Islet precursor cell (in vitro differentiated cells): Measurements from ENCODE around the gene NXPH1.

Source experiments
- DNase-seq: peaks from one replicate; pipeline ENCODE4 v3.0.0-alpha.2; 2018

NXPH1 gene

DNA sequence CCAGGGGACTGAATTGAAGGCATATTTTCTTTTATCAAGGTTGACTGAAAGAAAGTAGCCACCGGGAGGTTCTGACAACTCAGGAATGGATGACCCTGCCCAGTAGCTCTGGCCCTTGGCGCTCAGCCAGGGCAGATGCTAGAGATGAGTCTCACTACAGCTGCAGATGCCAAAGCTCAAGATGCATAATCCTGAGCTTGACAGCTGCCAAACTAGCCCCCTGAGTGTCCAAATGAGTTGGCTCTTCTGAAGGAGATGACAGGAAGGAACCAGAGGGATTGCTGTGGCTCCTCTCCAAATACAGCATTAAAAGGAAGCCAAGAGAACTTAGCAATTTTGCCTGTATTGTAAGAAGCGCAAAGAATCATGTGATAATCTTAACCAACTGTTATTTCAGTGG lies 78.4 kb downstream of the NXPH1 start:
- no peak for DNase-seq

DNA sequence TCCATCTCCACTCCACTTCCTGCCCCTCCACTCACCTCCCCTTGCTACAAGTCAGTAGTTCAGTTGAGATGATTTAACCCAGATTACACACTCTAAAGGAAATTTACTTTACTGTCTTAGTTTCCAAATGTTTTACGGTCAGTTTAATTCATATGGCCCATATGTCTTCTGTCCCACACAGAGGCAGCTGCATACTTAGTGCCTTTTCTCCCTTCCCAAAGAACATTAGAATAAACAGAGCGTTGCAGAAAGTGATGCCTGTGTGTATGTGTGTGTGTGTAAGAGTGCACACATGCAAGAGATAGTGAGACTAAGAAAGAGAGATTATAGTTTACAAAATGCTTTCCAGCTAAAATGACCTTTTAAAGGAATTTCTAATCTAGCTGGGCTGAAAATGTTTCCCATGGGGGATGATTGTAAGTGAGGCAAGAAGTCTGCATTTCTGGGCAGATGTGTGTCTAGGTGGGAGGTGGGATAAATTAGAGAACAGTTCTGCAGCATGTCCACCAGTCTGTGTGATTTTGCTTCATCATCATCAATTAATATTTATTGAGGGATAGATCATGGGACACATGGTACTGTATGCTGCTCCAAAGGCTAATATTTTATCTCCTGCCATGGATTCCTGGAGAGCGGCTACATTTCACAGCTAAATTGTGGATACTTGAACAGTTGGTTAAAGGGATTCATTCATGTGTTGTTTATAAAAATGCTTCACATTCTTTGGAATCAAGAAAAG lies 81.5 kb downstream of the NXPH1 start:
- DNase-seq, result no peak

DNA sequence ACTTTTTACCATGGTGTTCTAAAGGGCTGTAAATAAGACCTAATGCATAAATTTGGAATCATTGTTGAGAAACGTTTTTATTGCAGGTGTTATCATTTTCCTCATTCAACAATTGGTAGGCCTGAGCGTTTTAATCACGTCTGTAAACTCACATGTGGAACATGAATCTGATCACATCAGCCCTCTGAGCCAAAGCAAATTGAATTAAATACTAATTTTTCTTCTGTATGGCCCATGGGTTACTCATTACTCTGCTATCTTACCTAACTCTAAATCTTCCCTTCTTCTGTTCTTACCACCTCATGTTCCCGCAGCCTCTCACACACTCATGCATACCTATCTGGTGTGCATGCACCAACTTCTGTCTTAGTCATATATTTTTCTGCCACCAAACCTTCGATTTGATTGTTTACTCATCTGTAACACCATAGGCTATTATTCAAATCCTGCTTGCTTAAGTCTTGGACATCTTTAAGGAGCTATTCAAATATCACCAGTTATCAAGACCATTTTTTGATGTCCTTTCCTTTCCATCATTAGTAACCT lies 82.3 kb downstream of the NXPH1 start:
- no peak for DNase-seq

DNA sequence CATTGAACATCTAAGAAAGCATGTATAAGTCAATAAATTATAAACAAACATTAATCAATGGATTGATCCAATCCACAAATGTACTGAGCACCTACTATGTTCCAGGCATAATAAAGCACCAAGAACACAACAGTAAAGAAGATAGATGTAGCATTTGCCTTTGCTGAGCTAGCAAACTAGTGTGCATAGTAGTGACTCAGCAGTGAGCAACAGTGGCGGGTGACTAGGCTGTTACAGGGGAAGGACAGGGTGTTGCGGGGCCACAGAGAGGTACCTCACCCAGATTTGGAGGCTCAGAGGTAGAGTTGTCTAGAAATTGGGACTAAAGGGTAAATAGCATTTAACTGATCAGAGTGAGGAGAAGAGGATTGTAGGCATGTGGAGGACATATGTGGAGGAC lies 83.6 kb downstream of the NXPH1 start:
- no peak for DNase-seq

DNA sequence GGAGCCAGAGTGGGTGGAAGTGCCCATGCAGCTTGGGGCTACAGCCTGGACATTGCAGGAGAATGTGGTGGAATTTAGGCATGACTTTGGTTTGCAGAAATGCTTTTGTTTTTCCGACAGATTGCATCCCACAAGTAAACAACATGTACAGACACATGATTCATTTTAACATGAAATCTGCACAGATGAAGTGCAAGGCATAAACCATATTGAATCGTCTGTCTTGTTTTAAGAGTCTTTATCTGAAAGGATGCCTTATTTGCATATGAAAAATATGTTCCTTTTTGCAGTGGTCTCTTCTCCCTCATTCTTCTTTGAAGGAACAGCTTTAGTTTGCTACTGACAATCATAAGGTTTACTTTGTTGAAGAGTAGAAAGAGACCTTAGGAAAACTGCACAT lies 94.9 kb downstream of the NXPH1 start:
- no peak for DNase-seq

DNA sequence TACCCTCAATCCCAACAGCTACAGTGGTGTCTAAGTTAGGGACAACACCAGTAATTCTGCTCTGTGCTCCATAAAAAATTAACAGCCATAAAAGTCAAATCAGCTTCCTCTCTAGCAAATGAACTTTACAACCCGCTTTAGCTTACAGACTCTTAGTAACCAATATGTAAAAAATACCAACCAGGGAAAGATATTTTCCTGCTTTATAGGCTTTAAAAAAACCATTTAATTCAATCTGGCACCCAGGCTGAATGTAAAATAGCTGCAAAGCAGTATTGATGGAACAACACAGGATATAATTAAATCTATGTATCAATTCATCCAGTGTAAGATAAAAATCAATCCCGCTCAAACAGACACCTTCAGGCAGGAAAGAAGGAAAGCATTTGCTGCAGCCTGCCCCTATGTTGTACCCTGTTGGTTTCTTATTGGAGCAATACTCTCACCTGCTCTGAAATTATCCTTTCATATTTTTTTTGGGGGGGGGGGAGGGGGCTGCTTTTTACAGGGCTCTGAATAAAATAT lies 98.6 kb downstream of the NXPH1 start:
- DNase-seq, result no peak

DNA sequence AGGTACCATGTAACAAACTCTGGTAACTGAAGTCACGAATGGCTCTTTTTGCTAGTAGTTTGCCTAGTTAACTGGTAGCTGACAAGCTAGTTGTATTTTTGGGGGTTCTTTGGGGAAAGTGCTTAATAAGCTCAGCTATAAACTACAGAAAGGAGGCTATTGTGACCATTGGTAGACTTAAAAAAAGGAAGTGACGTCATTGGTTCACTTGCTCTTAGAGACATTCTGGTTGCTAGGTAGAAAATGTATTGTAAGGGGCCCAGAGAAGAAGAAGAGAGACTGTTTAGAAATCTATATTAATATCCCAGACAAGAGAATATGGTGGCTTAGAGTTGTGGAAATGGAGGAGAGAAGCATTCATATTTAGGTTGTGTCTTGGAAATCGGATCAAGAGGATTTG lies 103.0 kb downstream of the NXPH1 start:
- DNase-seq, result no peak

DNA sequence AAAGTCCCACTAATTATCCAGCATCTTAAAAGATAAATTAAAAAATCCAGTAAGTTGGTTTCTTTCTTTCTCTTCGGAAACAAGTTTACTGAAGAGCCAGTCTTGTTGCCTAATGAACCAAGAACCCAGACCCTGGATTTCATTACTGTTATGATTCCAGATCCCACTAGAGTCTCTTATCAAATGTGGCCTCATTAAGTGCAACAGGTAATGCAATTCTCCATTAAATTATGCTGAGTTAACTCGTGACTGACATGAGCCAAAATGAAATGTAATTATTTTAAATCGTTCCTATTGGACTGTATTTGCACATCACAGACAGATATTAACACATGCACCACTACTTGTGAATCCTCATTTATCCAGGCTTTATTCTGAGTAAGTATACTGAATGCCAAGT lies 115.6 kb downstream of the NXPH1 start:
- no peak for DNase-seq

DNA sequence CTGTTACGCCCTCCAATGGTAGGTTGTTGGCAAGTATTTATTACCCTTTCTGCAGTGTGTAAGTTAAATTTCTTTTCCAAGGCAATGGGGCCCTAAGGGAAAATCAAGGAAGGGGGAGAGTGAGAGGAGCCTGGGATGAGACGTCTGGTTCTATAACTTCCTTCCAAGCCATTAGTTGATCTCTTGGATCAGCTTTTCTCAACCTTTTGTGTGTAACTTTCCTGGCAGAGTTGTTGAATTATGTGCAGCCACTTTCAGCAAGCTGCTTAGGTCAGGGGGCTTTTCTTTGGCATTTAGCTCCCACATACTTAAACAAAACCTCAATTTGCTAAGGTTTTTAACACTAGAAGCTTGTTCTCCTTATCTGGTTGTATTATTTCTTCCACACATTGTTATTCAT lies 127.1 kb downstream of the NXPH1 start:
- no peak for DNase-seq

DNA sequence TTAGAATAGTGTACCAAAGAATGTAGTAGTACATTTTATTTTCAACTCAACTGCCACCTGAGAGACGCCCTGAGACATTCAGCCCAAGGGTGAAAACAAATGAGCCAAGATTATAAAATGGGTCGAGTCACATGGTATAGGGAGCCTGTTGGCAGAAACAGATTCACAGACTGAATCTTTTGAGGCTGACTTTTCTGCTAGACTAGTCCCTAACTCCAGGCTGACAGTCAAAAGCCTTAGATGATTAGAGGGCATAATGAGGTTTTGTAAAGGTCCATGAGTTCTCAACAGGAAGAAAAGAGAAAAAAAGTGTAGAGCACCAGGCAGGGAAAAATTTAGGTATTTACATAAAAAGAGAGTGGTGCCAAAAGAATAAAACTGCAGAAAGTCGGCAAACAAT lies 128.0 kb downstream of the NXPH1 start:
- DNase-seq, result no peak

DNA sequence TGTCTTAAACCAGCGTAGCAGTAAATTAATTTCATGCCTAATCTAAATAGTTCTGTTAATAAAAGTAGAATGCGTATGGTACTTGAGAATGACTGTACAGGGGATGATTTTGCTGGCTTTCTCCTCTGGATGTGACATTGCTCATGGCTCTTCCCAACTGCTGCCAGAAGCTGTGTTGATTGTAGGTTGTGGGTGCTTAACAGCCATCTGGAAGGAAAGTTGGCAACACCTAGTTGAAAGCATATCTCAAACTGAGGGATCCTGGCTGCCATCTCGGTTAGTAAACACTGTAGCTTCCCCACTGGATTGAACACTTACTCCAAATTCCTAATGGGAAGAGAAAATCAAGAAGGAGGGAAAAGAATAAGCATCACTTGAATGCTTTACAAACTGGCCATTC lies 130.9 kb downstream of the NXPH1 start:
- DNase-seq, result no peak

DNA sequence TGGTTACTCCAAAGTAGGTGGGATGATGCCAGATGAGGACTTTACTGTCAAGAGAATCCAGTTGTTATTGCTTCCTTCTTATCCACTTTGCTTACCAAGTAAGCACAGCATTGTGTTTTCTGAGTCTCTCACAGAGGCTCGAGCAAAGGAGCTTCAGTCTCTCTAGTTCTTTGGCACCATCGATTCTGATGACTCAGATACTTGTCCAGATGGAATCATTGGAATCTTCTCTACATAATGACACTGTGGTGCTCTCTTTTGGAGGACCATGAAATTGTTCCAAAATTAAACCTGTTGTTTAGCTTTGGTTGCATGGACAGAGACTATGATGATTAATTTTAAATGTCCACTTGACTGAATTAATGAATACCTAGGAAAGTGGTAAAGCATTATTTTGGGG lies 132.6 kb downstream of the NXPH1 start:
- DNase-seq, result no peak

DNA sequence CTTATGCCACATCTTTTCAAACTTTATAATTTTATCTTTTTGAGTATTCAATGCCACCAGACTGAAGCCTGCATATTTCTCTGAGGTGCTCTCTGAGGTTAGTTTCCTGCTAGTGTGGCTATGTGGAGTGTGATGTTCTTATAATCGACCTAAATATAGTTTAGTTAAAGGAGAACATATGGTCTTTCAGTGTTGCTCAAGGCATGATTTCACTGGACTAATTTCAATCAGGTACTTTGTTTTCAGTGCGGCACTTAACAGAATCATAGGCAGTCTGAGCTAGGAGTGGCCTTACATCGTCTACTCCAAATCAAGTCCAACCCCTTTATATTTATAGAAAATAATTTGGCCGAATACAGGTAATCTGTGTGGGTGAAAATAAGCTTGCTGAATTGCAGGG lies 134.2 kb downstream of the NXPH1 start:
- no peak for DNase-seq

DNA sequence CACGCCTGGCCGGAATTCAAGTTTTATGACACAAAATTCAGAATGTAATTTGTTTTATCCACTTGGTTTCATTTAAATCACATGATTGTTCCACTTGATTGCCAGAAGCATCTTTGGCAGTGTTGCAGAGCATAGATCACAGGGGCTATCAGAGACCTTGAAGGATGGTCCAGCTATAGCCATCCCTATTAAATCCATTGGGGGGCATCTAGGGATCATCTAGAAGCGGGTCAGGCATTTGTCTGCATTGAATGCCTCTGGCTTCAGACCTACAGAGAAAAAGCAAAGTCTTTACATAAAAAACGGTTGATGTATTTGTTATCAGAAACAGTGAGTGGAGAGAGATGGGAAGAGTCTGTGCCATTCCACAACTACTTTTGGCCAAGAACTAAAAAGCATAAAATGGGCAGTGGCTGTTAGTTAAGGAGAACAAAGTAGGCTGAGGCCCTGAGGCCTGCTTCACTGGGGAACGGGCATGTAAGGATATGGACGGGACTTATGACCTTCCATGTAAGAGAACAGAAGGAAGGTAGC lies 146.3 kb downstream of the NXPH1 start:
- DNase-seq, result no peak

DNA sequence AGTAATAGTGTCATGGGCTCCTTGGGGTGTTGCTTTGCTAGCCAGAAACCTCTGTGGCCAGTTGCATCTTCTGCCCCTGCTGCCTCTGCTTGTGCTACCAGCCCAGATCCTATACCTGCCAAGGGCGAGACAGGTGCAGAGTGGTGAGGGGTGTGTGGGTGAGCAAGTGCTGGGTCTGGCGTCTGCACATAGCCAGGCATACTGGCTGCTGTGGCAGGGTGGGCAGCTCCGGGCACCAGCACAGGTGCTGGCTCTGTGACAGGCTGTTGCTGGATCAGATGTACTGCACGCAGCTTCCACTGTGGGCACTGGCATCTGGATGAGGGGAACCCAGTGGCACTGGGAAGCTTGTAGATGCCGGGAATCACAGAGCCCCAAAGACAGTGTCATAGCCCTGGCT lies 148.4 kb downstream of the NXPH1 start:
- DNase-seq, result no peak

DNA sequence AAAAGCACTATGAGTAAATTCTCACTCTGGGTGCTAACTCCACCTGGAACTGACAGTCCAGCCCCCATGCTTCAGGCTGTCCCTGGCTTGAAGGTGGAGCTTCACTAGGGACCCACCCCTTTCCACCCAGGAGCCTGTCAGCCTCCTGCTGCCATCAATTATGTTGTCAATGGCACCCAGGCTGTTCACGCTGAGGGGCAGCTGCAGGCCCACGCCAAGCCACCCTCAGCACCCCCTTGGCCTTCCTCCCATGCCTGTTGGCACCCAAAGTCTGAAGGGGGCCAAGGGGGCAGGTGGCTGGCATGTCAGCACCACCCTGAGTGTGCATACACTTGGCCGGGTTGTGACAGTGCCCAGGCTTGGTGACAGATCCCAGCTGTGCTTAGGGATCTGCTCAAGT lies 149.3 kb downstream of the NXPH1 start:
- DNase-seq, result no peak

DNA sequence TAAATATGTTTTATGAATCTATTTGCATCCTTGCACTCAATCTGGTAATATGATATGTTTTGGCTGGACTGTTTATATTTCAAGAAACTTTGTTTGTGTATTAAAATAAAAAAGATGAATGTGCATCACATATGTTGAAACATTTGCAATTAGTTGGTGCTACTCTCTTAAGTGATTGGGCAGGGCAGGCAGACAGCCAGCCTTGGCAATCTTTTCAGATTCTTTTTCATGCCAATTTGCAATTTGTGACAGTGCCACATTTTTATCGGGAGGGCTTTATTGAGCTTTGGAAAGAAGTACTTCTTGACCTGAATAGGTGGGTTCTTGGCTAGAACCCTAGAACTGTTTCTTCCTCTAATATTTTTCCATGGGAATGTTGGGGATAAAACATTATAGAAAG lies 152.2 kb downstream of the NXPH1 start:
- no peak for DNase-seq

DNA sequence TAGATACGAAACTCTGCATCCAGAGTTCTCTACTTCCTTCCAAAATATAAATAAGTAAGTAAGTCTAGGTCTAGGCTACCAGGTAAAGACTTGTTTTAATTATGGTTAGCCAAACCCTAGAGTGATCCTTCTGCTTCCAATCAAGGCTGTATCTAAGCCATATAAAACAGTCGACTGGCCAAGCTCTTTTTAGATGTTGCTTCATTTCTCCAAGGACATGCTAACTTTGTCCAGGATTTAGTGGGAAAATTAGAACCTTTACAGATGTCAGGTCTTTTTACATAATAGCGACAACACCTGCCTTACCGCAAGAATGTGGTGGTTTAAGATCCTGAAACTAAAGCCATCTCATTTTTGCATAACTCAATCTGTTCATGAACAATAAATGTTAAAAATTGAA lies 156.8 kb downstream of the NXPH1 start:
- no peak for DNase-seq

DNA sequence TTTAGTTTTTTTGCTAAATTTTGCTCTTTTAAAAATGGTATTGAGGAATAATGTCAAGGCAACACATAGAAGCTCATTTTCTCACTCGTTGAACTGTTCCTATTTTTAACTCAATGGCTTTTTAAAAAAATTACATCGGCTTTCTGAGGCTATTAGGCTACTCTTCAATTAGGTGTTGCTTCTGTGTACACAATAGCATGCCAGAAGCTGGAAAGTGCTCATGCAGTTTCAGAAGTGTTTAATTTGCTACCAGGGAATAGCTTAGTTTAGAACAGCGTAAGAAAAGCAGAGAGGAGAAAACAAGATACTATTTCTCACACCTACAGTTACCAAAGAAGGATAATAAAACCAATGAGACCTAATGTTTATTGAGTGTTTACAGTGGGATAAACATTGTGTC lies 157.4 kb downstream of the NXPH1 start:
- no peak for DNase-seq

DNA sequence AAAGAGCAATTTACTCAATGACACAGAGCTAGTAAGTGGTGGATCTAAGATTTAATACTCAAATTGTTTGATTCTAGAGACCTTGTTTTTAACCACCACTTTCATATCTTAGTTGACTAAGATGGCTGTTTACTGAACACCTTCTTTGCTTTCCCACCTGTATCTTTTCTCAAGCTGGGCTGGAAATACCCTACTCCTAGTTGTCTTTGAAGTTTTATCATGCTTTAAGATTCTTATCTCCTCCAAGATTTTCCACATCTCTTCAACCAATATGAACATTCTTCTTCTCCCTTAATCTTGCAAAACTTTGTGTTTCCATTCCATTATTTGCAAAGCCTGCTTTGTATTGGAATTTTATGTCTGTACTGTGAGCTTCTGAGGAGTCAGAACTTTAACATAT lies 157.9 kb downstream of the NXPH1 start:
- DNase-seq, result no peak

DNA sequence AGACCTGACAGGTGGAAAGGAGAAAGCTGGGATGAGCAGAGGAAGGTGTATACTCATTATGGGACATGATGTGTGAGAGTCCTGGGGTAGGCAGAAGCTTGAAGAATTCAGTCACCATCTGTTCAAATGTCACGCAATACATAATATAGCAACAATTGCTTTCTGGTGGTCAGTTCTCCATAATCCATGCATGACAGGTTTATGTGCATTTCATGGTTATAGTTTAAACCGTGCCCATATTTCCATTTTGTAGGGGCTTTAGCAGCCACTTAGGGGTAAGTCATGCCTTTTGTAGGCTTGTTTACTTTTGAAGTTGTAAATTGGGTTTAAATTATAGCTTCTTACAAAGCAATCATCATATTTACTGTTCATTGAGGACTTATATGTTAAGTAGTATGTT lies 158.8 kb downstream of the NXPH1 start:
- DNase-seq, result no peak

DNA sequence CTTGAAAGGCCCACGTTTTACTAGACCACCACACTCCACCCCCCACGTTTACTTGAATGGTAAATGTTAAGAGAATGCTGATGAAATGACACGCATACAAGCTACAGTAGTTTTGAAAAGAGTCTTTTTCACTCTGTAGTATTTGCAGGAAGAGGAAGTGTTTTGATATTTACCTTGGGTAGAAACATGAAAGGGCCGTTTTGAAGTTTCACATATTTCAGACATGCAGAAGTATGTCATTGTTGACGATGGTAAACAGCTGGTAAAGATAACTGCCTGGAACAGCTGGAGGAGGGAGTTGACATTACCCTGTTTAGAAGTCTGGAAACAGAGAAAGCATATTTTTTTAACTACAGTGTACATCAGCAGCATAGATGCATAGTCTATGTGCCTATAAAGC lies 160.7 kb downstream of the NXPH1 start:
- no peak for DNase-seq

DNA sequence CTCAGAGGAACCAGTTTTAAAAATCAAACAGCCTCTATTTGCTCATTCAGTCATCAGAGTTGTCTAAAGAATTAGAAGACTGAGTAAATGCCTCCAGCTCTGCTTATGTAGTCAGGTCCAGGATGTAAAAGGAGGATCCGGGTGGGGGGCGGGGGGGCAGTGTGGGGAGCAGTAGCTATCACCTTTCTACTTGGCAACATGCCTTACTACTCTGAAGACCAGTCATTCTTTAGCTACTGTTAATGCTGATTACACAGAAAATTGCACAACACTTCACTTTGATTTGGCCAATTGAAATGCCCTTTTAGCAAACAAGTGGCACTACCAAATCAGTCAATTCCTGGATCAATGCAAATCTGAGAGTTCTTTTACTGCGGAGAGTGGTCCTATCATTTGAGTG lies 164.2 kb downstream of the NXPH1 start:
- DNase-seq, result no peak

DNA sequence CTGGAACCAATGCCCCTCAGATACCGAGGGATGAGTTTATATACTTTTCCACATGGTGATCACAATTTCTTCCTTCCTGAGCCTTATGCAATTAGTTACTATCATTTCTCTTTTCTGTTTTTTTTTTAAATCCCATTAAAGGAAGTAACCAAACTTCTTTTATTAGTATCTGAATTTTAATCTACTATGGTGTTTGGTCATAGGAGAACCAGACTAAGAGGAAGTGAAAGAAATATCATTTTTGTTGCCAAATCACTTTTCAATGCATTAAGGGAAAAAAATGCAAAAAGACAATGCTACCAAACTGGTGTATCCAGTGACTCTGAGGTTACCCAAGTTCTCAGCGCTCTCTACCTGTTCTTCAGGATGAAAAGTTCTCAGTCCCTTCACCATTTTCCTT lies 167.7 kb downstream of the NXPH1 start:
- no peak for DNase-seq

DNA sequence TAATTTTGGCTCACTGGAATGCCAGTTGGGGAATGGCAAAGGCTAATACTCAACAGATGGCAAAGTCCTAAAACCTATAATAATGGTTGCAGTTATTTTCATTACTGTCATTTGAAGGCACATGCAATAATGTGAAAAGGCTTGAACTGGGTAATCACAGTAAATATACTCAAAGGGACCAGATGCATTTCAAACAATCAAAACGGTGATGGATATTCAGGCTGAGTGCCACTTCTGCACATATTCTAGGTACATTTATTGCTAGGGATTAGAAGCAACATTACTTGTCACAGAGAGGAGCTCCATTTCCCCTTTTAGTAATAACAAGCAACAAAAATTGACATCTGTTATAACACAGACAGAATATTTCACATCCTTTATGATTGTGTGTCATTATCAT lies 171.8 kb downstream of the NXPH1 start:
- no peak for DNase-seq
